GM18951 (cell line): ENCODE measurements around the gene SCLT1.
"Not testable (repeated sequence)": the region's sequence is repeated elsewhere in the genome, so short reads cannot be mapped to it uniquely, and the experiment has no call there.

Experiments used
- POLR2A ChIP-seq: IDR thresholded peaks from 4 replicates; pipeline ENCODE4 v1.6.1; 2011; ENCODE audit warnings: mild to moderate bottlenecking; ENCODE audit not compliant: insufficient read length, insufficient read depth; ENCODE audit errors: extremely low read depth
- in situ Hi-C: fragments of 300-500 bp; cut with MboI; formaldehyde crosslinking; loops from one replicate; pipeline ENCODE4 v1.12.0; 2022; ENCODE audit warnings: low sequenced_read_pairs, mixed read lengths, inconsistent platforms; ENCODE audit not compliant: unreplicated experiment

The SCLT1 gene

DNA sequence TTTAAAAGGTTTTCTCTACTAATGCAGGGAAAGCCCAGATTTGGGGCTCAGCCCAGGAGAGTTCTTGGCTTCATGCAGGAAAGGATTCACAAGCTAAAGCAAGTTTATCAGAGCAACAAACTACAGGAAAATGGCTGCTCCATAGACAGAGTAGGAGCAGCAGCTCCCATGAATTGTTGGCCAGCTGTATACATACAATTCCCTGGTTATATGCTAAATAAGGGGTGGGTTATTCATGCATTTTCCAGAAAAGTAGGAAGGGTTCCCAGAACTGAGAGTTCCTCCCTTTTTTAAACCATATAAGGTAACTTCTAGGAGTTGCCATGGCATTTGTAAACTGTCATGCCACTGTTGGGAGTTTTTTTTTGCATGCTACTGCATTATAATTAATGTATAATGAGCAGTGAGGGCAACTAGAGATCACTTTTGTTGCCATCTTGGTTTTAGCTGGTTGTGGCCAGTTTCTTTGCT lies 5.2 kb upstream of the SCLT1 start:
- TF ChIP-seq POLR2A, result no peak
- in situ Hi-C loops, result no loop called here

DNA sequence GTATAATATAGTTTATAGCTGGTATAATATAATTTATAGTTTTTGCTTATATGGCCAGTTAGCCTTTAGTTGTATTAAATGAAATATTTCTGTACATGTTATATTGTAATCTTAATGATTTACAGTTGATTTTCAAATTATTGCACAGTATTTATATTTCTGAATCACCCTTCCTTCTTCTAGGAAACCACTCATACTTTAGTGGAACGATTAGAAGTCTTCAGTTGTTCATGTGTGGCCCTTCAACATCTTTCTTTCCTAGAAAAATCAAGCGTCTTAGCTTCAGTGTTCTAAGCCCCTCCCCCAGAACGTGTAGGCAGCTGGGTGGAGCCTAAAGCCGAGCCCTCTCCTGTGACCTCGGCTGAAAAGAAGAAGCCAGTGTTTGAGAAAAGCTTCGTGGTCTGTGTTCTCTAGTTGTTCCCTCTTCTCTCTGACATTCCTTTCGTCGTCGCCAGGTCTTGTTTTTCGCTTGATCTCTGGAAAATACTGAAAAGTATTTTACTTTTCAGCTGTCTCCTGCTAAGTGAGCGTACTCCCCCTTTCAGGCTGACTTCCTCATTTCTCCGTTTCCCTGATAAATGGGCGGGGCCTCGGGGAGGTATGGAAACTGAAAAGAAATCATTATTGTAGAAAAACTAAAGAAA lies 2.6 kb upstream of the SCLT1 start, which contains the start of gene C4orf33:
TSS of gene C4orf33 (plus strand) at position 342 of the 644 bp plus-strand sequence. CDS start 6,459 bp downstream, outside the sequence.
- in situ Hi-C loops, result no loop called here
- TF ChIP-seq POLR2A, result peak; percentile 72

DNA sequence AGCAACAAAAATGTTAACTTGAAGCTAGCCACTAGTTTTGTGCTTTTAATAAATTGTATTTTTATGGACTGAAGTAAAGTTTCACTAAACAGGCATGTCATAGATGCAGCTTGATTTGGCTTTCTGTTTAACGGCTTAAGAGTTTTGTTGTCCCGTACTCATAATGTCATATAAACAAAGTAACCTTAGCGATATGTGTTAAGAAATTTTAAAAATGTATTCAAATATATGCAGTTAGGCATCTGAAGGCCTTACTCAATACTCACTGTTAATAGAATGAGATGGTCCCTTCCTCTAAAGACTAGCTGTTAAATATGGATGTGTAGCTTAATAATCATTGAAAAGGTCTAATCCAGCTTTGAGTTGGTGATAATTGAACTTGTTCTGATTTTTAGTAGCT lies 1.0 kb upstream of the SCLT1 start:
- no peak for TF ChIP-seq POLR2A
- in situ Hi-C loops, result no loop called here

DNA sequence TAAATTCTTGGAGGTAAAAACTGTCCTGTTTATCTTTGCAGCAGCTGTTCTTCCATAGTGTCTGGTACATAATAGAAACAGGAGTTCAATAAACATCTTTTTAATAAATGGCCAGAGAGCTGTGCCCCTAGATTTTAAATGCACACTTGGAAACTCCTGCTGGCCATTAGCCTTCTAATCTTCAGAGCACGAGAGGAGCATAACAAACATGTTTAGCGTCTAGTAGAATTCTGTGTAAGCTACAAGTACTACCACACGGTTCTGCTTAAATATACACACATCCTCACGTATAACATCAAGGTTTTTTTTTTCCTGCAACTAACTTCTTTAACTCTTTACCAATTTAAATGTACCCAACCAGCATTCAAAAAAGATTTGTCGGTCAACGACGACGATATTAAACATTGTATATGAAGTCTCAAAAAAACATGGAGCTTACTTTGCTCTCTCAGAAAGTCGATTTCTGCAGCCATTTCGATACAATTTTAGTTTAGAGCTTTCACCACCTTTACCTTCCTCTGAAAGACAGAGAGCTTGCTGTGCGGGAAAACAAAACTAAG lies 628 bp downstream of the SCLT1 start:
- in situ Hi-C loops, result no loop called here
- no peak for TF ChIP-seq POLR2A

DNA sequence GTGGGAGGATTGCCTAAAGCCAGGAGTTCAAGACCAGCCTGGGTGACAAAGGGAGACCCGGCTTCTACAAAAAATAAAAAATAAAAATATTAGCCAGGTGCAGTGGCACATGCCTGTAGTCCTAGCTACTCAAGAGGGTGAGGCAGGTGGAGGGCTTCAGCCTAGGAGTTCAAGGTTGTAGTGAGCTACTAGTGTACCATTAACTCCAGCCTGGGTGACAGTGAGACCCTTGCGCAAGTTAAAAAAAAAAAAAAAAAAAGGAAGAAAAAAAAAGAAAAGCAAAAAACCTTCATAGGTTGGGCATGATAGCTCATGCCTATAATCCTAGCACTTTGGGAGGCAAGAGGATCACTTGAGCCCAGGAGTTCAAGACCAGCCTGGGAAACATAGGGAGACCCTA lies 5.8 kb downstream of the SCLT1 start:
- in situ Hi-C loops, result no loop called here
- no peak for TF ChIP-seq POLR2A

DNA sequence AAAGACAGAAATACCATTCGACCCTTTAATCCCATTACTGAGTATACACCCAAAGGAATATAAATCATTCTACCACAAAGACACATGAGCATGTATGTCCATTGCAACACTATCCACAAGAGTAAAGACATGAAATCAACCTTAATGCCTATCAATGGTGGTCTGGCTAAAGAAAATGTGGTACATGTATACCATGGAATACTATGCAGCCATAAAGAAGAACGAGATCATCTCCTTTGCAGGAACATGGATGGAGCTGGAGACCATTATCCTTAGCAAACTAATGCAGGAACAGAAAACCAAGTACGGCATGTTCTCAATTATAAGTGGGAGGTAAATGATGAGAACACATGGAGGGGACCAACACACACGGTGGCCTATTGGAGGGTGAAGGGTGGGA lies 7.9 kb downstream of the SCLT1 start:
- no peak for TF ChIP-seq POLR2A
- in situ Hi-C loops, result no loop called here

DNA sequence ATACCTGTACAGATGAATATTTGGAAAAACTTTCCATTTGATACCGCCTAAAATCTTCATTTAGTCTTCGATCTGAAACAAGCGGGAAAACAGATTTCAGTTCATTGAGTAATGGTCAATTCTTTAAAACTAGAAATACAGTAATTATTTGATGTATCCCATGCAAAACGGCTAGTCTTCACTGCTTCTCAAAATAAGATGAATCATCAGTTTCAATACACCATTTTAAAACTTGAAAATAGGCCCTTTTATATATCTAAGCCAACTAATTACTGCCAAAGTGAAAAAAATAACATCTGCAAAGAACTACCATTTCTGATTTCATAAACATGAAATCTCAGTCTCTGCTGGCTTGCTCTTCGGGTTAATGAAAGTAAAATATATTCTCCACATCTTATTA lies 11.0 kb downstream of the SCLT1 start:
- in situ Hi-C loops, result no loop called here
- no peak for TF ChIP-seq POLR2A

DNA sequence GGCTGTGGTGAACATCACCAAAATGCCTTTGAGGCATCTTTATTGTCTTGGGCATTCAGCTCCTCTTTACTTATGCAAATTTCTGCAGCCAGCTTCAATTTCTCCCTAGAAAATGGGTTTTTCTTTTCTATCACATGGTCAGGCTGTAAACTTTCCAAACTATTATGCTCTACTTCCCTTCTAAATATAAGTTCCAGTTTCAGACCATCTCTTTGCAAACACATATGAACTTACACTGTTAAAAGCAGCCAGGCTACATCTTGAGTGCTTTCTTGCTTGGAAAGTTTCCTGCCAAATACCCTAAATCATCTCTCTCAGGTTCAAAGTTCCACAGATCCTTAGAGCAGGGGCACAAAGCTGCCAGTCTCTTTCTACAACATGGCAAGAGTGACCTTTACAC lies 13.2 kb downstream of the SCLT1 start:
- no peak for TF ChIP-seq POLR2A
- in situ Hi-C loops, result no loop called here

DNA sequence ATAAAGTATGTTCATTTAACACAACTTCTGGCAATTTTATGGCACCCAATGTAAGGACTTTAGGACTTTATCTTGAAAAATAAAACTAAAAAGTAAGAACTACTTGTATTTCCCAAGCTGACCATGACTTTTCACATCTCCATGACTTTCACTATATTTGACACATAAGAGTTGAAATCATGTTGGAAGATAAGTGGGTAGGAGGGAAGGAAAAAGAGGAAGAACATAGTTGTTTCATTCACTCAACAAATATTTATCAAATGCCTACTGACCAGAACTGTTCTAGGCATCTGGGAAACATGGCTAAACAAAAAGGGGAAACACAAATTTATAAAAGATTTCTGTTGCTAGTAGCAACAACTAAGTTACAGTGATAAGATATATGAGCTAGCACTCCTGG lies 16.0 kb downstream of the SCLT1 start:
- in situ Hi-C loops, result no loop called here
- TF ChIP-seq POLR2A, result no peak

DNA sequence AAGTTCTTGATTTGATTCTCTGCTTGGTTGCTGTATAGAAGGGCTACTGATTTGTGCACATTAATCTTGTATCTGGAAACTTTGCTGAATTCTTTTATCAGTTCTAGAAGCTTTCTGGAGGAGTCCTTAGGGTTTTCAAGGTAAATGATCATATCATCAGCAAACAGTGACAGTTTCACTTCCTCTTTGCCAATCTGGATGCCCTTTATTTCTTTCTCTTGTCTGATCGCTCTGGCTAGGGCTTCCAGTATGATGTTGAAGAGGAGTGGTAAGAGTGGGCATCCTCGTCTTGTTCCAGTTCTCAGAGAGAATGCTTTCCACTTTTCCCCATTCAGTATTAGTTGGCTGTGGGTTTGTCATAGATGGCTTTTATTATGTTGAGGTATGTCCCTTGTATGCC lies 23.8 kb downstream of the SCLT1 start:
- in situ Hi-C loops, result not testable (repeated sequence)

DNA sequence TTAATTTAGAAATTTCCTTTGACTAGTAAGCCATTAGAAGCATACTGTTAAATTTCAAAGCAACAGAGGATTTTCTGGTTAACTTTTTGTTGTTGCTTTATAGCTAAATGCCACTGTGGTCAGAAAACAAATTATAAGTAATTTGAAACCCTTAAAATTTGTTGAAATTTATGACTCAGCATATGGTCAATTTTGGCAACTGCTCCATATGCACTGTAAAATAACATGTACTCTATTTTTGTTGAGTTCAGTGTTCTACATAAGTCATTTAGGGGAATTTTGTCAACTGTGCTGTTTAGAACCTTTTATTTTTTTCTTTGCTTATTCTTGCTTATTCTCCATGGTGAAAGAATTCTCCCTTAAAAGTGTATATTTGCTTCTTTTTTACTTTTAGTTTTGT lies 28.6 kb downstream of the SCLT1 start:
- in situ Hi-C loops, result no loop called here

DNA sequence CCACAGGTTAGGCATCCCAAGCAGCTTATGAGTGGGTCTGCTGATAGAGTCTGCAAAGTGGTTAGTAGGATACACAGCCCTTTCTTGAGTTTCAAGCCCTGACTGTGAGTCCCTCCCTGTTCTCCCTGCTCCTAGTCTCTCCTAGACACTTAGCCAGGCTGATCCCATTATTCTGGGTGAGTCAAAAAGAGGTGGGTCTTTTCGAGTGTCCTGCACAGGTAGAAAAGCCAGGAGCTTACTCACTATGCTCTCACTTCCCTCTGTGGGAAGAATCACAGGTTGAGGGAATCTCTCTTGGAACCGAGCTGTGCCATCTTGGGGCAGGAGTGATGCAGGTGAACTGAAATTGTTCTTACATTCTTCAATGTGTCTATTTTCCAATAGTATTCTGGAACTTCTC lies 29.7 kb downstream of the SCLT1 start:
- in situ Hi-C loops, result no loop called here

More for the DNA sequence above, 28.6 kb downstream of the SCLT1 start:
- no peak for TF ChIP-seq POLR2A

DNA sequence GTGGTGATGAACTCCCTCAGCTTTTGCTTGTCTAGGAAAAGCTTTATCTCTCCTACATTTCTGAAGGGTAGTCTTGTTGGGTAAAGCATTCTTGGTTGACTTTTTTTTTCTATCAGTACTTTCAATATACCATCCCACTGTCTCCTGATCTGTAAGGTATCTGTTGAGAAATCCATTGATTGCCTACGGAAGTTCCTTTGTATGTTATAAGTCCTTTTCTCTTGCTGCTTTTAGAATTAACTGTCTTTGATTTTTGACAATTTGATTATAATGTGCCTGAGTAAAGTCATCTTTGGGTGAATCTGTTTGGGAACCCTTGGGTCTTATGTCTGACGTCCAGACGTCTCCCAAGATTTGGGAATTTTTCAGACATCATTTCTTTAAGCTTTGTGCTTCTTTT lies 30.8 kb downstream of the SCLT1 start:
- no peak for TF ChIP-seq POLR2A
- in situ Hi-C loops, result no loop called here

More for the DNA sequence above, 29.7 kb downstream of the SCLT1 start:
- TF ChIP-seq POLR2A, result no peak

DNA sequence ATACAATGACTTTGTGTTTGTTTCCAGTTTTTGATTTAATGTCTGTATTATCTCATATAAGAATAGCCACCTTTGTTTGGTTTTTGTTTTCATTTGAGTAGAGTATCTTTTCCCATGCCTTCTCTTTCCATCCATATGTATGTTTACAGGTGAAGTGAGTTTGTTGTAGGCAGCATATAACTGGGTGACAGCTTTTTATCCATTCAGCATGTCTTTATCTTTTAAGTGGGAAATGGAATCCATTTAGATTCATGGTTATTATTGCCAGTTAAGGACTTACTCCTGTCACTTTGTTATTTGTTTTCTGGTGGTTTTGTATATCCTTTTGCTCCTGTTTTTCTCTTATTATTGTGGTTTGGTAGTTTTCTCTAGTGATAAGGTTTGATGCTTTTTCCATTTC lies 34.3 kb downstream of the SCLT1 start:
- in situ Hi-C loops, result no loop called here
- no peak for TF ChIP-seq POLR2A
